Muscle layer of duodenum (tissue), 2 donors: ENCODE measurements around the gene PFN1.

Experiments
- H3K27ac ChIP-seq: one replicate; pipeline ENCODE4 v1.7.0; 2013; ENCODE audit warnings: mild to moderate bottlenecking, low read length
- H3K27me3 ChIP-seq: one replicate; pipeline ENCODE4 v1.7.0; 2013; ENCODE audit warnings: low read depth, mild to moderate bottlenecking, control low read depth, low read length
- H3K36me3 ChIP-seq, 2 donors: one replicate each; pipeline ENCODE4 v1.7.0; 2013; ENCODE audit warnings: low read length in 2 of 2, control low read depth in 1 of 2, mild to moderate bottlenecking in 1 of 2; ENCODE audit not compliant: insufficient read depth in 2 of 2, control insufficient read depth in 1 of 2
- H3K4me1 ChIP-seq, 2 donors: one replicate each; pipeline ENCODE4 v1.7.0; 2013; ENCODE audit warnings: low read length in 2 of 2, mild to moderate bottlenecking in 2 of 2, control low read depth in 1 of 2, moderate library complexity in 1 of 2; ENCODE audit not compliant: insufficient read depth in 2 of 2, control insufficient read depth in 1 of 2
- H3K4me3 ChIP-seq, 2 donors: one replicate each; pipeline ENCODE4 v1.7.0; 2013; ENCODE audit warnings: low read length in 2 of 2, low read depth in 1 of 2, mild to moderate bottlenecking in 1 of 2
- H3K9me3 ChIP-seq, 2 donors: one replicate each; pipeline ENCODE4 v1.7.0; 2013; ENCODE audit warnings: low read length in 2 of 2, control low read depth in 1 of 2, mild to moderate bottlenecking in 1 of 2; ENCODE audit not compliant: control insufficient read depth in 1 of 2
- donor health status: healthy.

Gene PFN1

GRCh38 chr17:4950075-4950745, 1.9 kb upstream of the PFN1 start:
- Histone ChIP-seq H3K4me3 (peak overlapping the region; percentile 44 to 97), H3K9me3 (no peaks in the 10 kb centered on the region), H3K36me3 (peaks cover 11 to 15% of the 10 kb centered on the region in 2 donors), H3K27ac (peak overlapping the region; percentile 79), H3K4me1 (peaks cover 21 to 33% of the 10 kb centered on the region in 2 donors), H3K27me3 (no peaks in the 10 kb centered on the region)

- peak overlapping the region; percentile 67 to 97 for H3K4me3 ChIP-seq
- no peaks in the 10 kb centered on the region for H3K27me3 ChIP-seq
- H3K9me3 ChIP-seq = no peaks in the 10 kb centered on the region
- H3K27ac ChIP-seq = peak overlapping the region; percentile 92
- H3K4me1 ChIP-seq = peaks cover 28 to 40% of the 10 kb centered on the region in 2 donors
- peaks cover 18 to 22% of the 10 kb centered on the region in 2 donors for H3K36me3 ChIP-seq
These were observed 1.2 kb upstream of the PFN1 start for GRCh38 chr17:4949321-4950074.

GRCh38 chr17:4948931-4949320, 596 bp upstream of the PFN1 start:
- H3K27me3 ChIP-seq = no peaks in the 10 kb centered on the region
- peak overlapping the region; percentile 92 for H3K27ac ChIP-seq
- H3K36me3 ChIP-seq = peaks cover 22 to 25% of the 10 kb centered on the region in 2 donors
- peak overlapping the region; percentile 92 to 97 for H3K4me3 ChIP-seq
- no peaks in the 10 kb centered on the region for H3K9me3 ChIP-seq
- peaks cover 32 to 46% of the 10 kb centered on the region in 2 donors for H3K4me1 ChIP-seq

- no peaks in the 10 kb centered on the region for H3K27me3 ChIP-seq
- H3K36me3 ChIP-seq = peaks cover 33 to 37% of the 10 kb centered on the region in 2 donors
- H3K27ac ChIP-seq = peak overlapping the region; percentile 90
- no peaks in the 10 kb centered on the region for H3K9me3 ChIP-seq
- peak overlapping the region; percentile 92 to 97 for H3K4me3 ChIP-seq
- H3K4me1 ChIP-seq = peaks cover 32 to 58% of the 10 kb centered on the region in 2 donors
These were observed 742 bp downstream of the PFN1 start for GRCh38 chr17:4947411-4948165.

- H3K4me1 ChIP-seq = peaks cover 32 to 64% of the 10 kb centered on the region in 2 donors
These were observed 1.3 kb downstream of the PFN1 start for GRCh38 chr17:4947010-4947410.

GRCh38 chr17:4946312-4946976, 1.9 kb downstream of the PFN1 start:
- H3K4me3 ChIP-seq = peak overlapping the region; percentile 92 to 97
- H3K27ac ChIP-seq = peak overlapping the region; percentile 90
- peaks cover 31 to 69% of the 10 kb centered on the region in 2 donors for H3K4me1 ChIP-seq
- H3K9me3 ChIP-seq = no peaks in the 10 kb centered on the region
- H3K27me3 ChIP-seq = no peaks in the 10 kb centered on the region
- peaks cover 41 to 43% of the 10 kb centered on the region in 2 donors for H3K36me3 ChIP-seq

More at GRCh38 chr17:4947010-4947410, 1.3 kb downstream of the PFN1 start:
- H3K4me3 ChIP-seq = peak overlapping the region; percentile 92 to 97
- peaks cover 39 to 43% of the 10 kb centered on the region in 2 donors for H3K36me3 ChIP-seq
- H3K27ac ChIP-seq = peak overlapping the region; percentile 90
- no peaks in the 10 kb centered on the region for H3K9me3 ChIP-seq
- H3K27me3 ChIP-seq = no peaks in the 10 kb centered on the region

DNA sequence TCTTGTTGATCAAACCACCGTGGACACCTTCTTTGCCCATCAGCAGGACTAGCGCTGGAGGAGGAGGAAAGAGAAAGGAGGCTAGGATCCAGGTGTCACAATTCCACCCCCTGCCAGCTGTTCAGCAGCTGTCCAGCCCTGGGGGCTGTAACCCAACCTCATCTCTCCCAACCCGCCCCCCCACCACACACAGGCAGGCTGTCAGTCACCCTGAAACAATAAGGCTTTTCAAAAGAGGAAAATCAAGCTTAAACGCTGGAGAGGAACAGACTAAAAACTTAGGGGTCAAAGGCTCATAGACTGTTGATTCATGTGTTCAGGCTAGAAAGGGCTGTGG, 2.4 kb downstream of the PFN1 start:
- Histone ChIP-seq H3K9me3 (no peaks in the 10 kb centered on the region), H3K4me3 (peak overlapping the region; percentile 92 to 97), H3K27me3 (no peaks in the 10 kb centered on the region), H3K27ac (peak overlapping the region; percentile 95), H3K4me1 (peaks cover 31 to 69% of the 10 kb centered on the region in 2 donors), H3K36me3 (peaks cover 41 to 43% of the 10 kb centered on the region in 2 donors)

- Histone ChIP-seq H3K4me3 (peak overlapping the region; percentile 92 to 97), H3K9me3 (no peaks in the 10 kb centered on the region), H3K4me1 (peaks cover 26 to 66% of the 10 kb centered on the region in 2 donors), H3K36me3 (peaks cover 41 to 43% of the 10 kb centered on the region in 2 donors), H3K27ac (peak overlapping the region; percentile 95), H3K27me3 (no peaks in the 10 kb centered on the region)
These were observed 3.0 kb downstream of the PFN1 start for GRCh38 chr17:4945176-4945943.

DNA sequence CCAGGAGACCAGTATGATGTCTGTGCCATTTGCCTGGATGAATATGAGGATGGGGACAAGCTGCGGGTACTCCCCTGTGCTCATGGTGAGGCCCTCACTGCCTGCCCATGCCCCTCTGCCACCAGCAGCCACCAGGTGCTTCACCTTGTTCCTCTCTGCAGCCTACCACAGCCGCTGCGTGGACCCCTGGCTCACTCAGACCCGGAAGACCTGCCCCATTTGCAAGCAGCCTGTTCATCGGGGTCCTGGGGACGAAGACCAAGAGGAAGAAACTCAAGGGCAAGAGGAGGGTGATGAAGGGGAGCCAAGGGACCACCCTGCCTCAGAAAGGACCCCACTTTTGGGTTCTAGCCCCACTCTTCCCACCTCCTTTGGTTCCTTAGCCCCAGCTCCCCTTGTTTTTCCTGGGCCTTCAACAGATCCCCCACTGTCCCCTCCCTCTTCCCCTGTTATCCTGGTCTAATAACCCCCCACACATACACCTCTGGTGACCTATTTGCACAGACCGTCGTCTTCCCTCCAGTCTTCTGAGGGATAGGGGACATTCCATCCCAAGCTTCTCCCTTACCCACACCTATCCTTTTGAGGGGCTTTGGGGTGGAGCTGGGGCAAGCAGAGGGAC, 3.7 kb downstream of the PFN1 start:
- peak overlapping the region; percentile 95 for H3K27ac ChIP-seq
- H3K36me3 ChIP-seq = peaks cover 41 to 43% of the 10 kb centered on the region in 2 donors
- no peaks in the 10 kb centered on the region for H3K9me3 ChIP-seq
- H3K4me3 ChIP-seq = peak overlapping the region; percentile 92 to 97
- no peaks in the 10 kb centered on the region for H3K27me3 ChIP-seq
- peaks cover 26 to 63% of the 10 kb centered on the region in 2 donors for H3K4me1 ChIP-seq

- H3K36me3 ChIP-seq = peaks cover 41 to 43% of the 10 kb centered on the region in 2 donors
- H3K27ac ChIP-seq = peak overlapping the region; percentile 95
- H3K27me3 ChIP-seq = no peaks in the 10 kb centered on the region
- peaks cover 28 to 66% of the 10 kb centered on the region in 2 donors for H3K4me1 ChIP-seq
- H3K4me3 ChIP-seq = no peak overlapping the region
- no peaks in the 10 kb centered on the region for H3K9me3 ChIP-seq
These were observed 4.2 kb downstream of the PFN1 start for GRCh38 chr17:4944163-4944553.
